A673 (cell line): ENCODE data around the gene GPR27.

Experiments used
- EZH2 ChIP-seq: fragments of 200-600 bp; sonication (generic); IDR thresholded peaks from 2 replicates; pipeline ENCODE4 v1.6.1; 2017; ENCODE audit warnings: borderline replicate concordance, low read depth, mild to moderate bottlenecking, mixed read lengths, antibody characterized with exemption, low read length; ENCODE audit not compliant: poor library complexity, severe bottlenecking
- TF ChIP-seq, protein P1 (sequence below): fragments of 300-800, 200-600 bp; sonication (generic); conservative IDR thresholded peaks from 2 replicates; pipeline ENCODE4 v1.5.1; 2017; ENCODE audit warnings: low read depth, mild to moderate bottlenecking, antibody characterized with exemption, low read length, moderate library complexity, mixed read lengths

DNA sequence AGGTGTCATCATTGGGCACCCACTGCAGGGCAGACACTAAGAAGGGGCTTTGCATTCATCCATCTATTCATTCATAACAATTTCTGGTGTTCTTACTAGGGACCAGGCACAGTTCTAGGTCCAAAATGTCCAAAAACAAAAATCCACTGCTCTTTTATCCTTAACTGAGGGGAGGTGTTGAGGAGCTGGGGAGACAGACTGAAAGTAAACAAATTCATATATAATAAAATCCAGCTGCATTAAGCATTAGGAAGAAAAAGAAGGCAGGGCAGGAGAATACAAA lies 29.5 kb upstream of the GPR27 start:
- TF ChIP-seq, protein P1, sequence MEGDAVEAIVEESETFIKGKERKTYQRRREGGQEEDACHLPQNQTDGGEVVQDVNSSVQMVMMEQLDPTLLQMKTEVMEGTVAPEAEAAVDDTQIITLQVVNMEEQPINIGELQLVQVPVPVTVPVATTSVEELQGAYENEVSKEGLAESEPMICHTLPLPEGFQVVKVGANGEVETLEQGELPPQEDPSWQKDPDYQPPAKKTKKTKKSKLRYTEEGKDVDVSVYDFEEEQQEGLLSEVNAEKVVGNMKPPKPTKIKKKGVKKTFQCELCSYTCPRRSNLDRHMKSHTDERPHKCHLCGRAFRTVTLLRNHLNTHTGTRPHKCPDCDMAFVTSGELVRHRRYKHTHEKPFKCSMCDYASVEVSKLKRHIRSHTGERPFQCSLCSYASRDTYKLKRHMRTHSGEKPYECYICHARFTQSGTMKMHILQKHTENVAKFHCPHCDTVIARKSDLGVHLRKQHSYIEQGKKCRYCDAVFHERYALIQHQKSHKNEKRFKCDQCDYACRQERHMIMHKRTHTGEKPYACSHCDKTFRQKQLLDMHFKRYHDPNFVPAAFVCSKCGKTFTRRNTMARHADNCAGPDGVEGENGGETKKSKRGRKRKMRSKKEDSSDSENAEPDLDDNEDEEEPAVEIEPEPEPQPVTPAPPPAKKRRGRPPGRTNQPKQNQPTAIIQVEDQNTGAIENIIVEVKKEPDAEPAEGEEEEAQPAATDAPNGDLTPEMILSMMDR, result no peak
- TF ChIP-seq EZH2, result no peak
